Caco-2 (cell line): Measurements from ENCODE around the gene SLC25A21. TPM values are rescaled to one million over a fixed set of nuclear protein-coding genes. Genes with fewer than 3 reads are reported as not detected.

Source experiments
- BruUV-seq: library from RNA; stranded (reverse); fragments of 400-500 nt; replicated peaks from 2 replicates; lab custom pipeline; 2021; lab: Mats Ljungman, UMichigan
- CTCF ChIA-PET: fragments of 300-600 bp; sonication (Branson Sonifier 250); formaldehyde crosslinking; loops from one replicate; lab custom pipeline; 2022; ENCODE audit warnings: antibody characterized with exemption; lab: Charles Lee
- POLR2A ChIA-PET: fragments of 300-600 bp; sonication (Branson Sonifier 250); formaldehyde crosslinking; loops from one replicate; lab custom pipeline; 2022; ENCODE audit warnings: antibody characterized with exemption; lab: Charles Lee
- DNase-seq, 2 experiments: peaks; one replicate each; pipeline versions ENCODE4 v3.0.0 to v3.0.0-alpha.2; 2020 to 2022
- H3K27me3 ChIP-seq: replicated peaks from 2 replicates; pipeline ENCODE4 v1.6.0; 2011; ENCODE audit warnings: low read length; ENCODE audit not compliant: control insufficient read depth, insufficient read depth
- H3K36me3 ChIP-seq: 2 replicates; pipeline ENCODE4 v1.5.1; 2011; ENCODE audit warnings: low read length; ENCODE audit not compliant: control insufficient read depth, insufficient read depth
- H3K4me1 ChIP-seq: fragments of 250-450 bp; sonication (Bioruptor Pico); 2 replicates; pipeline ENCODE4 v1.5.1; 2020; ENCODE audit warnings: mild to moderate bottlenecking
- H3K4me3 ChIP-seq: 2 replicates; pipeline ENCODE4 v1.5.1; 2011; ENCODE audit warnings: low read depth, mild to moderate bottlenecking, control low read depth, low read length
- H3K9me3 ChIP-seq: fragments of 250-450 bp; sonication (Bioruptor Pico); 2 replicates; pipeline ENCODE4 v1.5.1; 2020; ENCODE audit warnings: mild to moderate bottlenecking, moderate library complexity
- H3K27ac Mint-ChIP-seq: one replicate; pipeline ENCODE4 v1.8.0; 2022; ENCODE audit warnings: mixed read lengths; ENCODE audit not compliant: unreplicated experiment
- H3K27me3 Mint-ChIP-seq: one replicate; pipeline ENCODE4 v1.8.0; 2022; ENCODE audit warnings: mixed read lengths; ENCODE audit not compliant: insufficient read depth, unreplicated experiment
- H3K36me3 Mint-ChIP-seq: one replicate; pipeline ENCODE4 v1.8.0; 2022; ENCODE audit warnings: mild to moderate bottlenecking, mixed read lengths; ENCODE audit not compliant: insufficient read depth, unreplicated experiment
- H3K4me1 Mint-ChIP-seq: one replicate; pipeline ENCODE4 v1.8.0; 2022; ENCODE audit warnings: low read depth, mixed read lengths; ENCODE audit not compliant: unreplicated experiment
- H3K4me3 Mint-ChIP-seq: one replicate; pipeline ENCODE4 v1.8.0; 2022; ENCODE audit warnings: mild to moderate bottlenecking, moderate library complexity, mixed read lengths; ENCODE audit not compliant: unreplicated experiment
- H3K9me3 Mint-ChIP-seq: one replicate; pipeline ENCODE4 v1.8.0; 2022; ENCODE audit warnings: mixed read lengths; ENCODE audit not compliant: unreplicated experiment
- intact Hi-C: fragments of 100-400 bp; cut with micrococcal nuclease; formaldehyde crosslinking; loops from one replicate; pipeline ENCODE4 v1.10.0; 2022; ENCODE audit not compliant: unreplicated experiment
- total RNA-seq: library from RNA; stranded (reverse); gene quantifications from 2 replicates; pipeline ENCODE4 v1.2.3, GENCODE V29; 2022
- TF ChIP-seq, protein P1 (sequence below), 2 experiments: fragments of 200-600 bp in 1 of 2; IDR thresholded peaks; 1 replicate in 1 of 2; 2 replicates in 1 of 2; pipeline versions ENCODE4 v1.5.1 to v1.8.0; 2011 to 2022; ENCODE audit warnings: antibody characterized with exemption in 1 of 2, control low read depth in 1 of 2, inconsistent platforms in 1 of 2, low read depth in 1 of 2, low read length in 1 of 2, mild to moderate bottlenecking in 1 of 2, moderate library complexity in 1 of 2; ENCODE audit not compliant: insufficient read depth in 1 of 2, severe bottlenecking in 1 of 2, unreplicated experiment in 1 of 2

SLC25A21 gene
- total RNA-seq, 1 experiment from 2014 or later = 3.2 TPM

DNA sequence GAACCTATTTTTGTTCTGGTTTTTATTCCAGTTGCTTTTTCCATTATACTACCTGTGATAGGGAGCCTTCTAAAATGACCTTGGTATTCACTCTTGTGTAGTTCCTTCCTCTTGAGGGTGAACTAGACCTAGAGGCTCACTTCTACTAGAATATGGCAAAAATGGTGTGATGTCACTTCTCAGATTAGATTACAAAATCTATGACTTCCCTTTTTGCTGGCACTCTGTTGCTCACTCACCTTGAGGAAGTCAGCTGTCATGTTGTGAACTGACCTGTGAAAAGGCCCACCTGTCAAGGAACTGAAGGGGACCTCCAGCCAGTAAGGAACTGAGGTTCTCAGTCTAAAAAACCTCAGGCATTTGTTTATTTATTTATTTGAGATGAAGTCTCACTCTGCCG lies 31.0 kb upstream of the SLC25A21 start:
- TF ChIP-seq, protein P1, sequence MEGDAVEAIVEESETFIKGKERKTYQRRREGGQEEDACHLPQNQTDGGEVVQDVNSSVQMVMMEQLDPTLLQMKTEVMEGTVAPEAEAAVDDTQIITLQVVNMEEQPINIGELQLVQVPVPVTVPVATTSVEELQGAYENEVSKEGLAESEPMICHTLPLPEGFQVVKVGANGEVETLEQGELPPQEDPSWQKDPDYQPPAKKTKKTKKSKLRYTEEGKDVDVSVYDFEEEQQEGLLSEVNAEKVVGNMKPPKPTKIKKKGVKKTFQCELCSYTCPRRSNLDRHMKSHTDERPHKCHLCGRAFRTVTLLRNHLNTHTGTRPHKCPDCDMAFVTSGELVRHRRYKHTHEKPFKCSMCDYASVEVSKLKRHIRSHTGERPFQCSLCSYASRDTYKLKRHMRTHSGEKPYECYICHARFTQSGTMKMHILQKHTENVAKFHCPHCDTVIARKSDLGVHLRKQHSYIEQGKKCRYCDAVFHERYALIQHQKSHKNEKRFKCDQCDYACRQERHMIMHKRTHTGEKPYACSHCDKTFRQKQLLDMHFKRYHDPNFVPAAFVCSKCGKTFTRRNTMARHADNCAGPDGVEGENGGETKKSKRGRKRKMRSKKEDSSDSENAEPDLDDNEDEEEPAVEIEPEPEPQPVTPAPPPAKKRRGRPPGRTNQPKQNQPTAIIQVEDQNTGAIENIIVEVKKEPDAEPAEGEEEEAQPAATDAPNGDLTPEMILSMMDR (IDR thresholded peaks at IDR 0.05; ENCODE audit: insufficient read depth in 1 of 2, low read depth in 1 of 2, low read length in 1 of 2, severe bottlenecking in 1 of 2, unreplicated experiment in 1 of 2) = no peak
- H3K4me3 Mint-ChIP-seq = no peak overlapping the region
- peaks cover 4% of the 10 kb centered on the region; the same call in 1 of the 2 replicates for H3K4me1 ChIP-seq
- BruUV-seq = no TSS peak
- intact Hi-C loops = no loop called here
- H3K4me3 ChIP-seq = no peak overlapping the region
- H3K4me1 Mint-ChIP-seq = peaks cover 4% of the 10 kb centered on the region
- H3K36me3 Mint-ChIP-seq = peaks cover 16% of the 10 kb centered on the region
- peaks cover 26% of the 10 kb centered on the region for H3K9me3 ChIP-seq
- POLR2A ChIA-PET = interaction anchor here (0.6 kb wide), 1 partner anchor 9 kb away, joined by 5 read pairs; no protein-coding TSS in a partner anchor
- H3K27me3 Mint-ChIP-seq = no peaks in the 10 kb centered on the region
- no peaks in the 10 kb centered on the region for H3K27me3 ChIP-seq
- H3K36me3 ChIP-seq = peaks cover 2% of the 10 kb centered on the region; the same call in 1 of the 2 replicates
- no peak overlapping the region for H3K27ac Mint-ChIP-seq
- DNase-seq = no peak
- CTCF ChIA-PET = no interaction called here
- peaks cover 10% of the 10 kb centered on the region for H3K9me3 Mint-ChIP-seq

DNA sequence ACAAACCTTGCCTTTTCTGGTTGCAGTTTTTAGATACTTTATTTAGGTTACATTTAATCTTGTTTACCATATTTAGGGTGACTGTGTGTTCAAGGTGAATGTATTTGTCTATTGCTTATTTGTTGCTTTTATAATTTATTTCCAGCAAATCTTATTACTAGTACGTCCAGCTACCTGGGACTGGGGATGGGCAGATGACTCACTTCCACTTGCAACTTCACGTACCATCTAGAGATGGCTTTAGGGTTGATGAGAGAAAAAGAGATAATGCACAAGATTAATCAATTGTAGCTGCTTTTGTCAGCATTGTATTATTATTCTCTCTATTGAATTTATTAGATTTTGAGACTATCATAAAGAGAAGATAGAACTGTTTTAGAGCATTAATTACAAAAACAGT lies 30.4 kb upstream of the SLC25A21 start:
- ChIA-PET POLR2A (no interaction called here), CTCF (no interaction called here)
- DNase-seq = no peak
- peaks cover 6% of the 10 kb centered on the region for H3K4me1 Mint-ChIP-seq
- no peak overlapping the region for H3K4me3 Mint-ChIP-seq
- no peak overlapping the region for H3K4me3 ChIP-seq
- H3K36me3 ChIP-seq = peaks cover 2% of the 10 kb centered on the region; the same call in 1 of the 2 replicates
- no peaks in the 10 kb centered on the region for H3K27me3 Mint-ChIP-seq
- BruUV-seq = no TSS peak
- peaks cover 4% of the 10 kb centered on the region; the same call in 1 of the 2 replicates for H3K4me1 ChIP-seq
- TF ChIP-seq, protein P1 (IDR thresholded peaks at IDR 0.05; ENCODE audit: insufficient read depth in 1 of 2, low read depth in 1 of 2, low read length in 1 of 2, severe bottlenecking in 1 of 2, unreplicated experiment in 1 of 2) = no peak
- no peak overlapping the region for H3K27ac Mint-ChIP-seq
- H3K9me3 Mint-ChIP-seq = peaks cover 10% of the 10 kb centered on the region
- peaks cover 19% of the 10 kb centered on the region for H3K36me3 Mint-ChIP-seq
- intact Hi-C loops = no loop called here
- H3K27me3 ChIP-seq = no peaks in the 10 kb centered on the region
- H3K9me3 ChIP-seq = peaks cover 25% of the 10 kb centered on the region

DNA sequence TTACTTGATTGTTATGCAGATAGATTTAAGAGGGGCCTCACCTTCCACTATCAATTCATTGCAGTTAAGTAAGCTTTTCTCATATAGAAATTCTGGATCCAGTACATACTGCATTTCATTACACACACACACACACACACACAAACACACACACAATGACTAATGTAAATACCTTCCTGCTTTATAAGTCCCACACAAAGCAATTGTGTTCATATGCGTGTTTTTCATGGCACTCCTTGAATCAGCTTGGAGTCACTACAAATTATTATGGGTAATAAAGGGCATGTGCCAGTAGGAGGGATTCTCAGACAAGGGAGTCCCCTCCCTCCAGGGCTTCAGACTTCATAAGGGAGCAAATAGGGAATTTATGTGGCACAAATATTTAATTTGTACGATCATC lies 29.9 kb upstream of the SLC25A21 start:
- peaks cover 22% of the 10 kb centered on the region for H3K9me3 ChIP-seq
- H3K9me3 Mint-ChIP-seq = peaks cover 9% of the 10 kb centered on the region
- H3K27ac Mint-ChIP-seq = no peak overlapping the region
- peaks cover 4% of the 10 kb centered on the region; the same call in 1 of the 2 replicates for H3K4me1 ChIP-seq
- no peak overlapping the region for H3K4me3 ChIP-seq
- peaks cover 6% of the 10 kb centered on the region for H3K4me1 Mint-ChIP-seq
- H3K27me3 ChIP-seq = no peaks in the 10 kb centered on the region
- H3K36me3 Mint-ChIP-seq = peaks cover 25% of the 10 kb centered on the region
- no peak overlapping the region for H3K4me3 Mint-ChIP-seq
- intact Hi-C loops = no loop called here
- CTCF ChIA-PET = no interaction called here
- TF ChIP-seq, protein P1 (IDR thresholded peaks at IDR 0.05; ENCODE audit: insufficient read depth in 1 of 2, low read depth in 1 of 2, low read length in 1 of 2, severe bottlenecking in 1 of 2, unreplicated experiment in 1 of 2) = no peak
- no peak for DNase-seq
- no TSS peak for BruUV-seq
- H3K27me3 Mint-ChIP-seq = no peaks in the 10 kb centered on the region
- H3K36me3 ChIP-seq = peaks cover 2% of the 10 kb centered on the region; the same call in 1 of the 2 replicates
- POLR2A ChIA-PET = no interaction called here
